DMS53 (cell line): ENCODE data around the gene TM9SF4.

ENCODE experiments used
- DNase-seq: peaks from one replicate; lab custom pipeline; 2025; lab: John Stamatoyannopoulos, UW

TM9SF4 gene

GRCh38 chr20:32208499-32209154 lies 99.1 kb downstream of the TM9SF4 start:
- DNase-seq = no peak

- DNase-seq = no peak
Observed at GRCh38 chr20:32209850-32210605, 100.5 kb downstream of the TM9SF4 start.

GRCh38 chr20:32213870-32214269 lies 104.4 kb downstream of the TM9SF4 start:
- DNase-seq = no peak

- no peak for DNase-seq
Observed at GRCh38 chr20:32215147-32215546, 105.6 kb downstream of the TM9SF4 start.

- DNase-seq = no peak
Observed at GRCh38 chr20:32215729-32216128, 106.2 kb downstream of the TM9SF4 start.

GRCh38 chr20:32216179-32217142 lies 106.9 kb downstream of the TM9SF4 start:
- no peak for DNase-seq
